Tibial nerve (tissue), 4 donors: ENCODE measurements around the gene CDC14B.

Experiments
- CTCF ChIP-seq, 5 experiments: fragments of 200-600 bp in 3 of 5; fragments of 450-650 bp in 2 of 5; sonication (generic) in 3 of 5; IDR thresholded peaks; one replicate each; pipeline ENCODE4 v1.5.1; 2016 to 2019; ENCODE audit warnings: antibody characterized with exemption in 5 of 5, mild to moderate bottlenecking in 3 of 5, moderate library complexity in 2 of 5
- EP300 ChIP-seq, 2 donors: sonication (generic); formaldehyde crosslinking; IDR thresholded peaks; one replicate each; pipeline ENCODE4 v1.6.1; 2017; ENCODE audit warnings: antibody characterized with exemption in 2 of 2, mild to moderate bottlenecking in 1 of 2

GRCh38 chr9:96483197-96483596 is 136.4 kb downstream of the CDC14B start:
- TF ChIP-seq CTCF (IDR thresholded peaks at IDR 0.05) (no peak), EP300 (IDR thresholded peaks at IDR 0.05) (no peak)
